OCI-M1 (cell line): ENCODE measurements around the gene HEATR5A.
A peak's percentile ranks its signal among the peaks of the same experiment; 100 is the strongest.
"Not testable (repeated sequence)": the region's sequence is repeated elsewhere in the genome, so short reads cannot be mapped to it uniquely, and the experiment has no call there.

Experiments used
- DNase-seq: peaks from one replicate; lab custom pipeline; 2025; lab: John Stamatoyannopoulos, UW

The HEATR5A gene

DNA sequence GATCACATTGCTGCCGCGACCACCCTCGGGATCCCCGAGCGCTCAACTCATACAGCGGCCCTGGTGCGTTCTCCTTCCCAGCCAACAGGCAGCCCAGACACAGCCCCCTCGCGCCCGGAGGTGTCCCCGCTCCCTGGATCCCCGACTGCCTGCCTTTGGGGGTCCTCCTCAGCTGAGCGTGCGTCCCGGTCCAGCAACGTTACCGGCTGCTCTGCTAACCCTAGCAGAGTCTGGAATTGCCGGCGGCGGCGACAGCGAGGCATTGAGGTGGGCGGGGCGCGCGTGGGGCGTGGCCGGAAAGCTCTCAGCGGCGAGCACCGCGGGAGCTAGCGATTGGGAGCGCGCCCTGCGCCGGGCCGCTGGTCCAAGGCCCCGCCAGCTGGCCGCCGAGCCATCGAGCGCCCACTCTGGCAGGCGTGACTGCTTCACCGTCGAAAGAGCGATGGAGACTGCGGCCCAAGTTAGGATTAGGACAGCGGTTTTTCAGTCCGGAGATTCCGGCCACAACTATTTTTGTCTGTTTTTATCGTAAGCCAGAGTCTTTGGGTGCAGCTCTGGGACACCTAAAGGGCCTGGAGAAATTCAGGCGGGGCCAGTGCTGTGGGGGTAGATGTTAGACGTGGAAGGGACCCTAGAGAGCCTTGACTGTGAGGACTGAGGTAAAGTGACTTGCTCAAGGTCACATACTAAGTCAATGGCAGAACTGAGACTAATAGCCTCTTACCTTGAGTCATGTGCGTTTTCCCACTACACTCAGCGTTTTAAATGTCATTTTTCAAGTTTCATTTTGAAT, at the start of gene HEATR5A:
Gene HEATR5A (minus strand): TSS at position 232 of the 793 bp plus-strand sequence. CDS start 17,575 bp downstream, outside the sequence.
- DNase-seq, result peak; percentile 96

DNA sequence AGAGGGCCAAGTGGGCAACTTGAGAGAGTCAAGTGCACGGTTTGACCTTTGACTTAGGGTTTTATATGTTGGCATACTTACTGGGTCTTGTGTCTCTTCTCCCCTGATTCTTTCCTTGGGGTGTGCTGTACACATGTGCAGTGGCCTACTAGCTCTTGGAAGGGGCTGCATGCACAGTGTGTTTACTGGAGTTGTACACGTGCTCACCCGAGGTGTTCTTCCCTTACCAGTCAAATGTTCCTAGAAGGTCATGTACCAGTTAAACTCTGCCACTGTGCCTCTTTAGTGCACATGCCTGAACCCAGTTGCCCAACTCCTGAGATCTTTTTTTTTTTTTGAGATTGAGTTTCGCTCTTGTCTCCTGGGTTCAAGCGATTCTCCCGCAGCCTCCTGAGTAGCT, 46.2 kb upstream of the HEATR5A start:
- no peak for DNase-seq

DNA sequence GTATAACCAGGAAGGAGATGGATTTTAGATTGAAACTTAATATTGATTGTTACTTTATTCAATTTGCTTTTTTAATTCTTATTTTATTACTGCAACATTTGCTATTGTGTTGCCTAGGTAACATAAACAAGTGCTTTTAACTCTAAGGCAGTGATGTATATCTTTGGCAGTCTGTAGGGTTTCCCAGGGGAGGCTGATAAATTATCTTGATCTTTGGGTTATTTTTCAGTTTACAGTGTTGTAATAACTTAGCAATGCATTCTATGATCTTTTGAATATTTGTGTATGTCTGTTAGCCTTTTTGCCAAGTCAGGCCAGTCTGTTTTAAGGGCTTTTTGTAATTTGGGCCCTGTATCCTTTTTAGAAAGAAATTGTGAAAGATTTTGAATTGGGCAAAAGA, 44.8 kb upstream of the HEATR5A start:
- DNase-seq, result no peak

DNA sequence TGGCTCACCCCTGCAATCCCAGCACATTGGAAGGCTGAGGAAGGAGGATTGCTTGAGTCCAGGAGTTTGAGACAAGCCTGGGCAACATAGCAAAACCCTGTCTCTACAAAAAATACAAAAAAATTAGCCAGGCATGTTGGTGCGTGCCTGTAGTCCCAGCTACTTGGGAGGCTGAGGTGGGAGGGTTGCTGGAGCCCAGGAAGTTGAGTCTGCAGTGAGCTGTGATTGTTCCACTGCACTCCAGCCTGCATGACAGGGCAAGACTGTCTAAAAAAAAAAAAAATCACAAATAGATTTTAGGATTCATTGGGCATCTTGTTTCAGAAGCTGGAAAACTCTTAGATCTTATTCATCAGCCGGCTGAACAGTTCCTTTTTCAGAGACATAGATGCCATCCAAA, 42.1 kb upstream of the HEATR5A start:
- not testable (repeated sequence) for DNase-seq

DNA sequence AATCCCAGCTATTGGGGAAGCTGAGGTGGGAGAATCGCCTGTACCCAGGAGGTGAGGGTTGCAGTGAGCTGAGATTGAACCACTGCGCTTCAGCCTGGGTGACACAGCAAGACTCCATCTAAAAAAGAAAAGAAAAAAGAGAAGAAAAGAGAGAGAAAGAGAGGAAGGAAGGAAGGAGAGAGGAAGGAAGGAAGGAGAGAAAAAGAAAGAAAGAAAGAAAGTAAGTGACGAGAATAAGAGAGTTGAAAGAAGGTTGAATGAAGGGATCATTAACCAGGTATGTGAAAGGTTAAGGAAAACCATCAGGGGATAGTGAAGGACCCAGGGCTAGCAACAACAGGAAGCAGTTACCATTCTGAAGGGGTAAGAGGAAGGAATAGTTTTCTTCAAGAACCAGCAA, 41.2 kb upstream of the HEATR5A start:
- no peak for DNase-seq

DNA sequence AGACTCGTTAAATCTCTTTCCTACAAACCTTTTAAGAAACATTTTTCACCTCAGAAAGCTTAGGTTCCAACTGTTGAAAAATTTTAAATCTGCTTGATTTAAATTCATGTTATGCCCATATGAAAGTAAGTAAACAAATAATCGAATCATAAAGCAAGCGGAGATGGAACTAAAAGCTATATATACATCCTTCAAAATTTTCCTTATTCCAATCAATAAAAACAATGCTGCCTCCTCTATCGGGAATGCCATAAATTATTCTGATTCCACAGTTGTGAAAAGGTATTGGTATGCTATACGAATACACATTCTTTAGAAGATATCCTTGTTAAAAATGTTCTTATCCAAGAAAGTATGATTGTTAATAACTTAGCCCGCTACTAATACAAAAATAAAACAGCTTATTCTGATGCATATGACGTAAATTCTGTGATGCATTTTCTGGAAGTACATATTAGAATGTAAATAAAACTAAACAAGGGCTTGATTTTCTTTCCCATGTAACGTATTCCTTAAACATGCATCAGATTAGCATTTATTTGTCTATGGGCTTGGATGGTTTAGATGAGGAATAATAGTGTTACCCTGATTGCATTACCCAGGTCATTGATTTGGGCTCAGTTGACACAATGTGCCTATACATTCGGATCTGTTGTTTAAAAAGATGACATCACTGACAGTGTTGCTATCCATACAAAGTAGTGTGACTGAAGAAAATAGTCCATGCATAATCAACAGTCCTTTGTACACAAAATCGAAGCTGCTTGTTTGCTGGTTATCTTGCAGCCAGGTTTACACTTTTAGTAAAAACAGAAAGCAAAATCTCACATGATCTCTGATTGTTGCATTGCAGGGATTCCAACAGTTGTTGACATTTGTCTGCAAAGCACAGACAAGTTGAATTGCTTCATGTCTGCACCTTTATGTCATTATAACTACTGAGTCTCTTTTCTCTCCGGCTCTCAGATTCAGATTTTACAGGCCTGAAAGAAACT, 37.6 kb upstream of the HEATR5A start:
- peak; percentile 35 for DNase-seq

DNA sequence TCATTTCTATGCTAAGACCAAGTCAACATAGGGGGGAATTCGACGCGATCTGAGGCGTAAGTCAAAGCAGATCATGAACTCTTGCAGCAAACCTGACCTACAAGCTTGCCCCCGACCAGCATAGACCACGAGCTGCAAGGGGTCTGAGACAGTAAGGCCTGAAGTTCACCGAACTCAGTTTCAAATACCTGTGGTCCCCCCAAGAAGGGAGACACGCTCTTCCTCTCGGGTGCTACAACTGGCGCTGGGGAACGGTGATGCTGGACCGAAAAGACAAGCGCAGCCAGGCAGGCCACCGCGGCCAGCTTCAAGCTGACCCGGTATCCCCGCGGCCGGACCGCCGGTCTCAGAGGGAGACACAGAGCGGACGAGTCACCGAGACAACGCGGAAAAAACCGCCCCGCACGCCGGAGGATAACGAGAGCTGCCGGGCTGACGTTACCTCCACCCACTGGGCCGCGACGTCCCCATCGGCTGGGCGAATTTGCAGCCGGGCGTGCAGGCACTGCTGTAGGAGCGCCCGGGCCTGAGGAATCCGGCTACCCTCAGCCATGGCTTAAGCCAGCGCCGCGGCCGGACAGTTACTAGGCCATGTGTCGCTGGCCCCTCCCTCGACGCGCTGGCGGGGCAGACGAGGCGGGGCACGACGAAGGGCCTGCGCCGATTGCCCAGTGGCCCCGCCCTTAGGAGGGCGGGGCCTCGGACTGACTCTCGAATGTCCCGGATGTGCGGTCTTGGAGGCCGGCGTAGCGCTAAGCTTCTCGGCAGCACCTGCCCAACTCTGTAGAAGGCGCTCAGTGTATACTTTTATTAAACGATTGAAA, 36.7 kb upstream of the HEATR5A start, which contains the start of gene DTD2:
Gene DTD2 (minus strand): TSS at position 666 of the 824 bp plus-strand sequence. CDS start 113 bp downstream, at position 553.
- peak; percentile 97 for DNase-seq

DNA sequence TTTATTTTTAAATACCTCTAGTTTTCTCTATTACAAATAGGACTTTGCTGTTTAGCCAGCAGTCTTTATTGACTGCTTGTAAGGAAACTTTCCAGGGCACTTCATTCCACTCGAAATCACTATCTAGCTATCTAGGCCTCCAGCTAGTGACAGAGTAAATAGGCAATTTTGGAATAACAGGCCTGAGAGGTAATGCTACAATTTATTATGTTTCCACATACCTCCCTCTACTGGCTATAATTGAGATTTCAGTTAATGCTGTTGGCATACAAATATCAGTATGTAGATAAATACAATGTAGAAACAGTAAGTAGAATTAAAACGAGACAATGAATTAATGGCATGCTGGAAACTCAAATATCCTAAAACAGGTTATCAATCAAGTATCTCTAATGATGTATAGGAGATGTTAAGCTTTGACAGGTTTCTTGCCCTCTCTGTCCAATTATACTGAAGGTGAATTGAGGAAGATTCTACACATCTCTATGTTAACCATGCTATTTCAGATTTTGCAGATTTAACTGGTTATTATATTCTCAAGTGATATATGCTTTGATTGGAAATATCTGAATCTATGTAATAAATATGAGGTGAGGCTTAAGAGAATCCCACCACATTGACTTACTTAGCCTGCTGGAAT, 29.7 kb upstream of the HEATR5A start:
- DNase-seq, result peak; percentile 77

DNA sequence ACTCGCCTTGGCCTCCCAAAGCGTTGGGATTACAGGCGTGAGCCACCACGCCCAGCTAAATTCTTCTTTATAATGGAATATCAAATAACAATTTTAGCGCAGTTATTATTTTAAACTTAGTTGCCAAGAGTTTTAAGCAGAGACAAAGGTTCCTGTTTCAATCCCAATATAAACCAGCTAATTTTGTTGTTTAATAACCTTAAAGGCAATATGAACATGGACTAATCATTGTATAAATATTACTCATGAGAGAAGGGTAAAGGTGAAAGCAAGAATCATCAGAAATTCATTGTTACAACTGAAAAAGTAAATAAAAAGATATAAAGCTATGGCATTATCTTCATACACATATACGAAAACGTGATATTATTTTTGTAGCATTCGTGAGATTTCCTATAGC, 28.8 kb upstream of the HEATR5A start:
- DNase-seq, result no peak

DNA sequence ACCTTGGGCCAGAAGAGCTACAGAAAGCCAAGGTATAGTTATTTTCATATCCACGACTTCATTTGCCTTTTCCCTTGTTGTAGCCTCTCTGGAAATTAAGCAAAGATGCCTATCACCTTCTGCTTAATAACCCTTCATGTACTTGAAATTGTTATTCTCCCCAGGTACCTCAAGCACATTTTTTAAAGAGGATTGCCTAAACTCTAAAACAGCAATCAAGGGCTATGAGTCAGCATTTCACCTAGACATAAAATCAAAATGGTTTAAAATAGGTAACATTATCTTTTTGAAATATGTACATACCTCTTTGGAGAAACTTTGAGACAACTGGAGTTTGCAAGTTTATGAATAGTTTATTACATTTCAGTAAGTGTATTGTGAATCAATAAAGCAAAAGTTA, 25.4 kb upstream of the HEATR5A start:
- no peak for DNase-seq

DNA sequence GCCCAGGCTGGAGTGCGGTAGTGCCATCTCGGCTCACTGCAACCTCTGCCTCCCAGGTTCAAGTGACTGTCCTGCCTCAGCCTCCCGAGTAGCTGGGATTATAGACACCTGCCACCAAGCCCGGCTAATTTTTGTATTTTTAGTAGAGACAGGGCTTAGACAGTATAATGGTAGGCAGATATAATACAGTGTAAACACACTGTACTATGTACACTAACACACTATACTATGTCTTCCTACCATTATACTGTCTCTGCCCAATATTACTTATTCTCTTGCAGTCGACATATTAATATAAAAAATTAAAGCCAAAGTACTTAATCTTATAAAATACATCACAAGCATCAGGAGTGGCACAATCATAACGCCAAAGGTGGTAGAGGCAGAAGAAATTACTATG, 21.9 kb upstream of the HEATR5A start:
- no peak for DNase-seq

DNA sequence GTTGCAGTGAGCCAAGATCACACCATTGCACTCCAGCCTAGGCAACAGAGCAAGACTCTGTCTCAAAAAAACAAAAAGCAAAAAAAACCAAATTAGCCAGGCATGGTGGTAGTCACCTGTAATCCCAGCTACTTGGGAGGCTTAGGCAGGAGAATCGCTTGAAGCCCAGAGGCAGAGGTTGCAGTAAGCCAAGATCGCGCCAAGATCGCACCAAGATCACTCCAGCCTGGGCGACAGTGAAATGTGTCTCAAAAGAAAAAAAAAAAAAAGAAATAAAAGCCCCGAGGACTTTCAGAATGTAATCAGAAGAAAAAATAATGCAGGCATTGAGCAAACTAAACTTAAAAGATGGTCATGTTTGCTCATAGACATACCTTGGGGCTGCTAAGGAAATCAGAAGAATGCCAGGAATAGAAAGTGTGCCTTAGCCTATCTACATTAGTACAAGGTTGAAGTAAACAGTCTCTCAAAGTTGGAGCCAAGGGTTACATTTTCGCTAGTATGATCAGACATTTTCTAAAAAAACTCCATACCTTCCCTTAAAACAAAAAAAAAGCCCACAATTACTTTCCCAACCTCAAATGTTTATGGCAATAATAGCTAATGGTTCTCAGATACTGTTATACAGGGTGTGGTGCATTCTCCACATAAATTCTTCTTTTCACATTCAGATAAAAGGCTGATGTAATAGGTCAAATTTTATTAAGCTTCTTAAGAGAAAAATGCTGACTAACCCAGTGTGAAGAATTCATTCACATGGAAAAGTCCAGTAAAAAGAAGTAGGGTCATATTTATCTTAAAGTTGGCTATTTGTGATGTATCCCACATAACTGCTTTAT, 21.1 kb upstream of the HEATR5A start:
- DNase-seq, result peak; percentile 15

DNA sequence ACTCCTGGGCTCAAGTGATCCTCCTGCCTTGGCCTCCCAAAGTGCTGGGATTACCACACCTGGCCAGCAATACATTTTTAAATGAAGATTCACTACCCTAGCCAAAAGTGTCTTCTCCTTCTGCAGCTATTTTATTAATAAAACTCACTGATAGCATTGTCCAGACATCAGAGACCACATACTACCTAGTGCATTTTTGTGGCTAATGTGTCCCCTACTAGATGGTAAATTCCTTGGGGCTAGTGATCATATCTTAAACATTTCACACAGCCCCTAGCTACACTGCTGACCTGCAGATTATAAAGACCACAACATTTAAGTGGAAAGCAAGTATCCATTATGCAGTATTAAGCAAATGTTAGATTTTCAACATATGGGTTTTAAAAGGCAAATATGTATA, 19.9 kb upstream of the HEATR5A start:
- DNase-seq, result no peak

DNA sequence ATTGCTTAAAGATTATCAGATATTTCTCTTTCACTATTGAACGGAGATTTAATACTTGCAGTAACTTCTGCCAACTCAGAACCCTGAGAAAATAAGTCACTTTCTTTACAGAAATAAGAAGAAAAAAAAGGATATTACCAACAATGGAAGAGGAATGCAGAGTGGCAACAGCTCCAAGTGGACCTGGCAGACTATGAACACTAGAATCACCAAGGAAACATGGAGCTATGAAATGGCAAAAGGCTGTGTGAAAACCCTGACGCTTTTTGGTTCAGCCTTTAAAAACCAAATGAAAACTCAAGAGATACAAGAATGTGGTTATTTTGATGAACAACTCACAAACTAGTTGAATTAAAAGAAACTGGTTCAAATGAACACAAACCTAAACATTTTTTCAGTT, 19.2 kb upstream of the HEATR5A start:
- DNase-seq, result no peak

DNA sequence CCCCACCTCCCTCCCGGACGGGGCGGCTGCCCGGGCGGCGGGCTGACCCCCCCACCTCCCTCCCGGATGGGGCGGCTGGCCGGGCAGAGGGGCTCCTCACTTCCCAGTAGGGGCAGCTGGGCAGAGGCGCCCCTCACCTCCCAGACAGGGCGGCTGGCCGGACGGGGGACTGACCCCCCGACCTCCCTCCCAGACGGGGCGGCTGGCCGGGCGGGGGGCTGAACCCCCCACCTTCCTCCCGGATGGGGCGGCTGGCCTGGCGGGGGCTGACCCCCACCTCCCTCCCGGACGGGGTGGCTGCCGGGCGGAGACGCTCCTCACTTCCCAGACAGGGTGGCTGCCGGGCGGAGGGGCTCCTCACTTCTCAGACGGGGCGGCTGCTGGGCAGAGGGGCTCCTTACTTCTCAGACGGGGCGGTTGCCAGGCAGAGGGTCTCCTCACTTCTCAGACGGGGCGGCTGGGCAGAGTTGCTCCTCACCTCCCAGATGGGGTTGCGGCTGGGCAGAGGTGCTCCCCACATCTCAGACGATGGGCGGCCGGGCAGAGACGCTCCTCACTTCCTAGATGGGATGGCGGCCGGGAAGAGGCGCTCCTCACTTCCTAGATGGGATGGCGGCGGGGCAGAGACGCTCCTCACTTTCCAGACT, 16.8 kb upstream of the HEATR5A start:
- DNase-seq, result not testable (repeated sequence)

DNA sequence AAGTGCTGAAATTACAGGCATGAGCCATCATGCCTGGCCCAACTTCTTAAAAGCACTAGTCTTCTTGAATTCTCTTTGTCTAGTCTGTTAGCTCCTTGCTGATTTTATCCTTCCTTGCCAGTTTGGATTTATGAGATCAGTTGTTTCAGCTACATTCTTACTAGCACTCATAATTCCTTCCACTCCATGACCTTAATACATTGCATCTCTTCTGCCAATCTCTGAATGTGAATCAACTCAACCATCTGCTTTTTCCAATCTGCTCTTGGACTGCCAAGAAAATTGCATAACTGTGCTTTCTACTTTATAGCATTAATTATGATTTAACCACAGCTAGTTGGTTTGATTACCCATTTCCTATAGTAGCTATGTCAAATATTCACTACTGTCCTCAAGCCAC, 14.9 kb upstream of the HEATR5A start:
- DNase-seq, result no peak

DNA sequence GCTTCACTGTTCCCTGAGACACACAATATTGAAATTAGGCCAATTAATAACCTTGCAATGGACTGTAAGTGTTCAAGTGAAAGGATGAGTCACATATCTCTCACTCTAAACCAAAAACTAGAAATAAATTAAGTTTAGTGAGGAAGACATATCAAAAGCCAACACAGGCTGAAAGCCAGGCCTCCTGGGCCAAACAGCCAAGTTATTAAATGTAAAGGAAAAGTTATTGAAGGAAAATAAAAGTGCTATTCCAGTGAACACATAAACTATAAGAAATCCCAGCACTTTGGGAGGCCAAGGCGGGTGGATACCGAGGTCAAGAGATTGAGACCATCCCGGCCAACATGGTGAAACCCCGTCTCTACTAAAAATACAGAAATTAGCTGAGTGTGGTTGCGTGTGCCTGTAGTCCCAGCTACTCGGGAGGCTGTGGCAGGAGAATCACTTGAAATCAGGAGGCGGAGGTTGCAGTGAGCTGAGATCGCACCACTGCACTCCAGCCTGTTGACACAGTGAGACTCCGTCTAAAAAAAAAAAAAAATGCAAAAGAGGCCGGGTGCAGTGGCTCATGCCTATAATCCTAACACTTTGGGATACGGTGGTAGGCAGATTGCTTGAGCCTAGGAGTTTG, 10.4 kb upstream of the HEATR5A start:
- no peak for DNase-seq

DNA sequence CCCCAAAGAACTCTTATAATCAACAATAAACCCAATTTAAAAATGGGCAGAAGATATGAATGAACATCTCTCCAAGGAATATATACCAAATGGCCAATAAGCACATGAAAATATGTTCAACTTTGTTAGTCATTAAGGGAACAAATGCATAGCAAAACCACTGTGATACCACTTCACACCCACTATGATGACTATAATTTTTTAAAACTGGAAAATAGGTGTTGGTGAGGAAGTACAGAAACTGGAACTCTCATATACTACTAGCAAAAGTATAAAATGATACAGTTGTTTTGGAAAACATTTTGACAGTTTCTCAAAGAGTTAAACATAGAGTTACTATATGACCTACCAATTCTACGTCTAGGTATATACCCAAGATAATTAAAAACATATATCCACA, 9.4 kb upstream of the HEATR5A start:
- no peak for DNase-seq

DNA sequence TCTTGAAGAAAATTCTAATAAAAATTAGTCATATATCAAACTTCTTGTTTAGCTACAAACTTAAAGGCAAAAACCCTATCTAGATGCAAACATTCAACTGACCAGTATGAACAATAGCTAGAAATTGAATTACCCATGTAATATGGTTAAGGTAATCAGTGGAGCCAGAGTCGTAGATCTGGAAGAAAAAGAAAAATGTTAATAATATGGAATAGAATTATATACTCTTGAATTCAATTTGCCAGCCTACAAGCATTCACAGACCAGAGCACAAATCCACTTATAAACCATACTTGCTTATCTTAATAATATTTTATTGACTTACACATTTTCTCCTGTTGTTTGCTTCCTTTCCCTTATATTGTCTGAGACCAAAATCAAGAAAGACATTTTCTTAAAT, 7.7 kb upstream of the HEATR5A start:
- DNase-seq, result no peak
